GM23338 (cell line): ENCODE results near the gene KCNK3. TPM values are rescaled to one million over a fixed set of nuclear protein-coding genes. Genes with fewer than 3 reads are reported as not detected.

Experiments
- ATAC-seq: fragments of 200-7000 bp; cut with Tn5 transposase; 3 replicates; pipeline ENCODE4 v1.9.1; 2020
- DNase-seq: peaks from one replicate; pipeline ENCODE4 v3.0.0-alpha.2; 2015; ENCODE audit warnings: low spot score
- H2AFZ ChIP-seq: fragments of 200-600 bp; sonication (generic); 2 replicates; pipeline ENCODE4 v1.8.0; 2016; ENCODE audit warnings: antibody characterized with exemption, mild to moderate bottlenecking, moderate library complexity
- H3F3A ChIP-seq: fragments of 200-600 bp; sonication (generic); replicated peaks from 2 replicates; pipeline ENCODE4 v1.8.0; 2017; ENCODE audit warnings: antibody characterized with exemption, mixed run types, low read depth
- H3K27ac ChIP-seq: fragments of 200-600 bp; sonication (generic); 2 replicates; pipeline ENCODE4 v1.6.1; 2016; ENCODE audit warnings: low read depth
- H3K27me3 ChIP-seq: fragments of 200-600 bp; sonication (generic); 2 replicates; pipeline ENCODE4 v1.8.0; 2016; ENCODE audit warnings: mild to moderate bottlenecking, mixed run types, moderate library complexity; ENCODE audit not compliant: insufficient read depth
- H3K36me3 ChIP-seq: fragments of 200-600 bp; sonication (generic); 2 replicates; pipeline ENCODE4 v1.8.0; 2016; ENCODE audit warnings: mild to moderate bottlenecking; ENCODE audit not compliant: insufficient read depth
- H3K4me1 ChIP-seq: fragments of 200-600 bp; sonication (generic); 2 replicates; pipeline ENCODE4 v1.8.0; 2016; ENCODE audit warnings: mild to moderate bottlenecking, moderate library complexity; ENCODE audit not compliant: insufficient read depth
- H3K4me2 ChIP-seq: fragments of 200-600 bp; sonication (generic); 2 replicates; pipeline ENCODE4 v1.7.1; 2017; ENCODE audit warnings: mixed run types
- H3K4me3 ChIP-seq: fragments of 200-600 bp; sonication (generic); 2 replicates; pipeline ENCODE4 v1.6.1; 2016; ENCODE audit warnings: mixed run types
- H3K79me2 ChIP-seq: fragments of 200-600 bp; sonication (generic); replicated peaks from 2 replicates; pipeline ENCODE4 v1.8.0; 2017; ENCODE audit warnings: mild to moderate bottlenecking; ENCODE audit not compliant: insufficient read depth
- H3K9me2 ChIP-seq: fragments of 200-600 bp; sonication (generic); 2 replicates; pipeline ENCODE4 v1.8.0; 2017; ENCODE audit not compliant: insufficient read depth
- H4K20me1 ChIP-seq: fragments of 200-600 bp; sonication (generic); replicated peaks from 2 replicates; pipeline ENCODE4 v1.8.0; 2017; ENCODE audit warnings: mild to moderate bottlenecking; ENCODE audit not compliant: insufficient read depth
- H3K27ac Mint-ChIP-seq: 2 replicates; pipeline ENCODE4 v1.8.0; 2020; ENCODE audit warnings: inconsistent platforms, mild to moderate bottlenecking, moderate library complexity, mixed read lengths
- H3K27me3 Mint-ChIP-seq: 3 replicates; pipeline ENCODE4 v1.8.0; 2022; ENCODE audit warnings: low read depth, mild to moderate bottlenecking, moderate library complexity, mixed read lengths, inconsistent platforms; ENCODE audit not compliant: insufficient read depth, poor library complexity
- H3K36me3 Mint-ChIP-seq: 3 replicates; pipeline ENCODE4 v1.8.0; 2021; ENCODE audit warnings: low read depth, mild to moderate bottlenecking, inconsistent platforms, moderate library complexity, mixed read lengths
- H3K4me1 Mint-ChIP-seq: 3 replicates; pipeline ENCODE4 v1.8.0; 2020; ENCODE audit warnings: mild to moderate bottlenecking, inconsistent platforms, mixed read lengths
- H3K4me3 Mint-ChIP-seq: 3 replicates; pipeline ENCODE4 v1.8.0; 2021; ENCODE audit warnings: moderate library complexity, mild to moderate bottlenecking, inconsistent platforms, mixed read lengths
- H3K9me3 Mint-ChIP-seq: 3 replicates; pipeline ENCODE4 v1.8.0; 2020; ENCODE audit warnings: moderate library complexity, mild to moderate bottlenecking, inconsistent platforms, mixed read lengths
- ETS1 ChIP-seq: IDR thresholded peaks from 2 replicates; pipeline ENCODE4 v1.6.1; 2016; ENCODE audit warnings: antibody characterized with exemption
- EZH2phosphoT487 ChIP-seq: fragments of 200-600 bp; sonication (generic); IDR thresholded peaks from one replicate; pipeline ENCODE4 v1.8.1; 2018; ENCODE audit warnings: antibody characterized with exemption; ENCODE audit not compliant: unreplicated experiment
- STAT1 ChIP-seq: IDR thresholded peaks from one replicate; pipeline ENCODE4 v1.6.1; 2016; ENCODE audit warnings: antibody characterized with exemption; ENCODE audit not compliant: unreplicated experiment
- ZNF331 ChIP-seq: fragments of 250-450 bp; sonication (Bioruptor Pico); IDR thresholded peaks from 2 replicates; pipeline ENCODE4 v1.5.0; 2020; ENCODE audit warnings: low read depth, mild to moderate bottlenecking, moderate library complexity
- ZNF462 ChIP-seq: fragments of 250-450 bp; sonication (Bioruptor Pico); IDR thresholded peaks from 2 replicates; pipeline ENCODE4 v1.5.0; 2020; ENCODE audit warnings: mild to moderate bottlenecking, moderate library complexity
- polyA plus RNA-seq: library from polyadenylated mRNA; unstranded; fragments of >200 nt; fragmentation: Nextera tagmentation; extraction: Ambion mirVana; gene quantifications from 2 replicates; pipeline ENCODE4 v1.2.1, GENCODE V29; 2016
- total RNA-seq: library from RNA; depleted of rRNA; stranded (reverse); fragments of >200 nt; shearing (Covaris generic); gene quantifications from 2 replicates; pipeline ENCODE4 v1.2.3, GENCODE V29; 2014

KCNK3 gene
- total and polyA plus RNA-seq, 2 experiments from 2014 or later, result not detected

GRCh38 chr2:26685341-26685740 lies 7.2 kb upstream of the KCNK3 start:
- H3K36me3 Mint-ChIP-seq, result no peaks in the 10 kb centered on the region
- Histone ChIP-seq H3K4me3 (no peak overlapping the region), H3K79me2 (no peaks in the 10 kb centered on the region), H3K27ac (no peak overlapping the region), H4K20me1 (no peaks in the 10 kb centered on the region), H3K36me3 (no peaks in the 10 kb centered on the region), H3K4me1 (no peaks in the 10 kb centered on the region), H3K9me2 (no peaks in the 10 kb centered on the region), H3K27me3 (peaks cover 2% of the 10 kb centered on the region; the same call in 1 of the 2 replicates), H3F3A (no peaks in the 10 kb centered on the region), H3K4me2 (no peak overlapping the region), H2AFZ (no peak overlapping the region)
- no peaks in the 10 kb centered on the region for H3K9me3 Mint-ChIP-seq
- ATAC-seq (no peak), DNase-seq (no peak)
- peaks cover 20% of the 10 kb centered on the region for H3K27me3 Mint-ChIP-seq
- H3K27ac Mint-ChIP-seq, result no peak overlapping the region
- TF ChIP-seq ZNF462 (CRISPR knock-in tag) (no peak), EZH2phosphoT487 (no peak), STAT1 (no peak), ZNF331 (no peak), ETS1 (no peak)
- H3K4me1 Mint-ChIP-seq, result peaks cover 14% of the 10 kb centered on the region; the same call in 2 of the 3 replicates
- H3K4me3 Mint-ChIP-seq, result no peak overlapping the region
